Measurements from ENCODE around the gene JMJD8. TPM values are rescaled to one million over a fixed set of nuclear protein-coding genes. Genes with fewer than 3 reads are reported as not detected.

The JMJD8 gene
- total and polyA plus RNA-seq, 7 donors: 18.7 to 93.4 (median 52.8) TPM

DNA sequence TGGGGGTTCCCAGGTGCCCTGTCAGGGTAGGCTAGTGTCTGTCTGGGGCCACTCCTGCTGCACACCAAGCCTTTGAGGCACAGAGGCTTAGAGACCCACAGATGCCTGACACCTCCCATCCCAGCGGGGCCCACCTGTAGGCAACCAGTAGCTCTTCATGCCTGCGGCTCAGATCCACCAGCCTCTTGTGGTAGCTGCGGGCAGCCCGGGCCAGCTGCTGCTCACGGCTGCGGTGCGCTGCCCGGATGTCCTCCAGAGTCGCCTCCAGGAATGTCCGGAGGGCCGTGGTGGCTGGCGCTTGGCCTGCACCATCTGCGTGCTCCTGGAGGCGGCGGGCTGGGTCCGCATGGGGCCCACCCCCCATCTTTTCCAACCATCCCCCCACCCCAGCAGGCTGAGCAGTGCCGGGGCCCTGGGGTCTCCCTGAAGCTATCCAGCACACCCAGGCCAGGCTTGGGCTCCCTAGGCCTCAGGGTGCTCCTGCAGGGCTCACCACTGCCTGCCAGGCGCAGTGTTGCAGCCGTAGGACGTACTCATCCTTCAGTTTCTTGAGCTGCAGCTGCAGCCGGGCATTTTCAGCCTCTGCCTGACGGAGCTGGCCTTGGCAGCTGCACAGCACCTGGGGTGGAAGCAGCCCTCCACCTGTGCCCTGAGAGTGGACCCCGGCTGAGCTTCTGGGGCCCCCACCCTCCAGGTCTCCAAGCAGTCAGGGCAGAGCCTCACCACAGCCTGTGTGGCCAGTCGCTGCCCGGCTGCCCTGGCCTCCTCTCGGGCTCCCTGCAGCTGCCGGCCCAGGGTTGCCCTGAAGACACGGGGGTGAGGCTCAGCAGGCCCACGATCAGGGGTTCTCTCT is 40.3 kb upstream of the JMJD8 start:
- intact Hi-C loops (cut with DNase I): no loop called here
- no peak overlapping the region for H3K4me3 ChIP-seq
- peaks cover 27 to 44% (median 30%) of the 10 kb centered on the region in 3 donors for H3K27me3 ChIP-seq
- H3K4me1 ChIP-seq: peaks cover 0 to 58% (median 50%) of the 10 kb centered on the region in 4 donors
- TF ChIP-seq POLR2AphosphoS5 (IDR thresholded peaks at IDR 0.05): no peak
- no peak for TF ChIP-seq POLR2A (IDR thresholded peaks at IDR 0.05)
- TF ChIP-seq, protein P1, sequence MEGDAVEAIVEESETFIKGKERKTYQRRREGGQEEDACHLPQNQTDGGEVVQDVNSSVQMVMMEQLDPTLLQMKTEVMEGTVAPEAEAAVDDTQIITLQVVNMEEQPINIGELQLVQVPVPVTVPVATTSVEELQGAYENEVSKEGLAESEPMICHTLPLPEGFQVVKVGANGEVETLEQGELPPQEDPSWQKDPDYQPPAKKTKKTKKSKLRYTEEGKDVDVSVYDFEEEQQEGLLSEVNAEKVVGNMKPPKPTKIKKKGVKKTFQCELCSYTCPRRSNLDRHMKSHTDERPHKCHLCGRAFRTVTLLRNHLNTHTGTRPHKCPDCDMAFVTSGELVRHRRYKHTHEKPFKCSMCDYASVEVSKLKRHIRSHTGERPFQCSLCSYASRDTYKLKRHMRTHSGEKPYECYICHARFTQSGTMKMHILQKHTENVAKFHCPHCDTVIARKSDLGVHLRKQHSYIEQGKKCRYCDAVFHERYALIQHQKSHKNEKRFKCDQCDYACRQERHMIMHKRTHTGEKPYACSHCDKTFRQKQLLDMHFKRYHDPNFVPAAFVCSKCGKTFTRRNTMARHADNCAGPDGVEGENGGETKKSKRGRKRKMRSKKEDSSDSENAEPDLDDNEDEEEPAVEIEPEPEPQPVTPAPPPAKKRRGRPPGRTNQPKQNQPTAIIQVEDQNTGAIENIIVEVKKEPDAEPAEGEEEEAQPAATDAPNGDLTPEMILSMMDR (IDR thresholded peaks at IDR 0.05): no peak
- no peak for TF ChIP-seq EP300 (IDR thresholded peaks at IDR 0.05)
- H3K27ac ChIP-seq: no peak overlapping the region
- H3K9me3 ChIP-seq: no peaks in the 10 kb centered on the region
- no peaks in the 10 kb centered on the region for H3K36me3 ChIP-seq
- WGBS, 2 donors: 62 to 72% methylated on average over 29 of the region's 29 CpGs
- DNase-seq: no peak

DNA sequence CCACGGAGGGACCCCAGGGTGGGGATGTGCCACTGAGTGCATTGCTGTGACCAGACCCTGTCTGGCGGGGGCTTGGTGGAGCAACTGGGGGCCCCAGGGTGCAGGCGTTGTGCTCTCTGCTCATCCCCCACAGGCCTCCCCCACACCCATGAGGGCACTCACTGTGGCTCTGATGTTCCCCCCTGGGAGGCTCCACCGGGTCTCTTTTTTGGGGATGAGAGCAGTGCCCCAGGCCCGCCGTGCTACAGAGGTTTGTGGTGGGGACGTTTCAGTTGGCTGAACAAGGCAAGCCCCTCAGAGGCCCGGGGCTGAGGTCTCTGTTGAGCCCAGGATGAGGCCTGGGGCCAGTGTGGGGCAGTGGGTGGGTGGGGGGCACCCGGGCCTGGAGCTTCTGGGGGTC is 39.6 kb upstream of the JMJD8 start:
- Histone ChIP-seq H3K36me3 (no peaks in the 10 kb centered on the region), H3K9me3 (no peaks in the 10 kb centered on the region), H3K4me3 (no peak overlapping the region), H3K4me1 (peaks cover 0 to 56% (median 50%) of the 10 kb centered on the region in 4 donors), H3K27ac (no peak overlapping the region), H3K27me3 (peaks cover 27 to 37% (median 28%) of the 10 kb centered on the region in 3 donors)
- no peak for DNase-seq
- 76 to 84% methylated on average over 9 of the region's 9 CpGs for WGBS, 2 donors
- intact Hi-C loops (cut with DNase I): no loop called here
- TF ChIP-seq, protein P1 (IDR thresholded peaks at IDR 0.05): no peak
- TF ChIP-seq POLR2A (IDR thresholded peaks at IDR 0.05): no peak
- TF ChIP-seq EP300 (IDR thresholded peaks at IDR 0.05): no peak
- TF ChIP-seq POLR2AphosphoS5 (IDR thresholded peaks at IDR 0.05): no peak

DNA sequence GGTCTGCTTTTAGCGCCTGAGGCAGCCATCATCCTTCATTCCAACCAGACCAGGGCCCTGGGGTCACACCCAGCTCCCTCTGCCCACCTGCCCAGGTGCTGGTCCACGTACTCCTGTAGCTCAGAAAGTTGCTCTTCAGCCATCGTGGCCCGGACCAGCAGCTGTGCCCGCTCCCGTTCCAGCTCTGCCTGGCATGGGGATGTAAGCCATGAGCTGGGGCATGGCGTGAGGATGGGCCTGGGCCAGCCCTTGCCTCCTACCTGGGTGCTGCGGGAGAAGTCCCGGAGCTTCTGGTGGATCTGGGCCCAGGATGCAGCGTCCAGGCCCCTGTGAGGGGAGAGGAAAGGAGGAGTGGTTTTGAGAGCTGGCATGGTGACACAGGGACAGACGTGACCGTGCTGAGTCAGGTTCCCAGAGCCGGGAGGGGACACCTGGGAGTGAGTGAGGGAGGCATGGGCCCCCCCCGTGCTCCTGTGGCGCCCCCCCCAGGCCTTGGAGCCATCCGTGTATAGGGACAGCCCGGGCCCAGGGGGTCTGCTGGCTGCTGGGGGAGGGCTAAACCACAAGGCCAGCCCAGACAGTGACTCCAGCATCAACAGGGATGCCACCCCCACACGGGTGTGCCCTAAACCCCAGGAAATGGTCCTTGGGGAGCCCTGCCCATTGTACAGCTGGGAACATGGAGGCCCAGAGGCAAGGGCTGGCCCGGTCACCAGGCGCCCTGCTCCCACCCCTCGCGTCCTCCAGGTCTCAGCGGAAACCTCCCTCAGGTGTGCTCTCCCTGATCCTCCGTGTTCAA is 38.9 kb upstream of the JMJD8 start:
- Histone ChIP-seq H3K27ac (no peak overlapping the region), H3K4me1 (peaks cover 0 to 49% (median 43%) of the 10 kb centered on the region in 4 donors), H3K4me3 (no peak overlapping the region), H3K36me3 (no peaks in the 10 kb centered on the region), H3K27me3 (peaks cover 22 to 31% (median 24%) of the 10 kb centered on the region in 3 donors), H3K9me3 (no peaks in the 10 kb centered on the region)
- DNase-seq: no peak
- no peak for TF ChIP-seq POLR2AphosphoS5 (IDR thresholded peaks at IDR 0.05)
- 90 to 92% methylated on average over 24 of the region's 24 CpGs for WGBS, 2 donors
- intact Hi-C loops (cut with DNase I): no loop called here

DNA sequence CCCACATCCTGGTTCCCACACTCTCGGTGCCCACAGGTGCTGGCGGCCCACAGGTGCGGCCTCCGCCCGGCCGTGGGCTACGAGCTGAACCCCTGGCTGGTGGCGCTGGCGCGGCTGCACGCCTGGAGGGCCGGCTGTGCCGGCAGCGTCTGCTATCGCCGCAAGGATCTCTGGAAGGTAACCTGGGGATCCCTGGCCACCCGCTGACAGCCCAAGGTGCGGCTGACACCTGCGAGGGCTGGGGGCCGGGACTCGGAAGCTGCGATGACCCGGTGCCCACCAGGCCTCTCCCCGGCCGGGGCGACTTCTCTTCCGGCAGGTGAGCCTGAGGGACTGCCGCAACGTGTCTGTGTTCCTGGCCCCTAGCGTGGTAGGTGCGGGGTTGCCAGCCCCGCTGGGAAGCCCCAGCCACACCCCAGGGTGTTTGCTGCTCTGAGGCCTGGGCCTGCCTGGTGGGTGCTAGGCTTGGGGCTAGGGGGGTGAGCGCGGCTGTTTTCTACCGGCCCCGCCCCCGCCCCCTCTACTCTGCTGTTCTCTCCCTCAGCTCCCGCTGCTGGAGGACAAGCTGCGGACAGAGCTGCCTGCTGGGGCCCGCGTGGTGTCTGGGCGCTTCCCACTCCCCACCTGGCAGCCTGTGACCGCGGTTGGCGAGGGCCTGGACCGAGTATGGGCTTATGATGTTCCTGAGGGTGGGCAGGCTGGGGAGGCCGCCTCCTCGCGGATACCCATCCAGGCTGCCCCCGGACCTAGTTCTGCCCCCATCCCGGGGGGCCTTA is 37.8 kb upstream of the JMJD8 start:
- Histone ChIP-seq H3K36me3 (no peaks in the 10 kb centered on the region), H3K27me3 (peaks cover 13 to 20% (median 14%) of the 10 kb centered on the region in 3 donors), H3K9me3 (no peaks in the 10 kb centered on the region), H3K4me3 (peak overlapping the region; percentile 58 to 71 (median 64)), H3K27ac (peak overlapping the region; percentile 85 to 93 (median 89)), H3K4me1 (peaks cover 0 to 39% (median 33%) of the 10 kb centered on the region in 4 donors)
- 78 to 90% methylated on average over 51 of the region's 51 CpGs for WGBS, 2 donors
- TF ChIP-seq POLR2A (IDR thresholded peaks at IDR 0.05) (no peak), POLR2AphosphoS5 (IDR thresholded peaks at IDR 0.05) (no peak), EP300 (IDR thresholded peaks at IDR 0.05) (no peak)
- TF ChIP-seq, protein P1 (IDR thresholded peaks at IDR 0.05): no peak
- no peak for DNase-seq
- intact Hi-C loops (cut with DNase I): loop anchor here (2.0 kb wide), 2 partner anchors 19 to 37 kb away; partner anchors contain the start of genes CIAO3 and JMJD8
